GM10248 (cell line): ENCODE measurements around the gene TDRD1.
"Not testable (repeated sequence)": the region's sequence is repeated elsewhere in the genome, so short reads cannot be mapped to it uniquely, and the experiment has no call there.

ENCODE experiments used
- CTCF ChIA-PET: fragments of 300-600 bp; sonication (Branson Sonifier 250); formaldehyde crosslinking; extraction: SDS; loops from one replicate; lab custom pipeline; 2021; ENCODE audit warnings: antibody characterized with exemption; lab: Yijun Ruan, JAX
- POLR2A ChIA-PET: fragments of 350-650 bp; sonication (Branson Sonifier 250); formaldehyde crosslinking; extraction: SDS; loops from one replicate; lab custom pipeline; 2020; ENCODE audit warnings: antibody characterized with exemption; lab: Yijun Ruan, JAX
- DNase-seq: peaks from one replicate; pipeline ENCODE4 v3.0.0; 2012; ENCODE audit errors: extremely low spot score
- CTCF ChIP-seq: IDR thresholded peaks from 2 replicates; pipeline ENCODE4 v1.5.1; 2012; ENCODE audit warnings: mild to moderate bottlenecking, low read depth; ENCODE audit errors: extremely low read depth, missing control alignments, control extremely low read depth

TDRD1 gene

GRCh38 chr10:114143160-114143559 lies 36.0 kb upstream of the TDRD1 start:
- ChIA-PET POLR2A (no interaction called here), CTCF (interaction anchor here (0.9 to 2.6 kb wide), 3 partner anchors 9 to 344 kb away, joined by 3 to 5 read pairs (median 5); no protein-coding TSS in a partner anchor)
- no peak for DNase-seq
- no peak for TF ChIP-seq CTCF

DNA sequence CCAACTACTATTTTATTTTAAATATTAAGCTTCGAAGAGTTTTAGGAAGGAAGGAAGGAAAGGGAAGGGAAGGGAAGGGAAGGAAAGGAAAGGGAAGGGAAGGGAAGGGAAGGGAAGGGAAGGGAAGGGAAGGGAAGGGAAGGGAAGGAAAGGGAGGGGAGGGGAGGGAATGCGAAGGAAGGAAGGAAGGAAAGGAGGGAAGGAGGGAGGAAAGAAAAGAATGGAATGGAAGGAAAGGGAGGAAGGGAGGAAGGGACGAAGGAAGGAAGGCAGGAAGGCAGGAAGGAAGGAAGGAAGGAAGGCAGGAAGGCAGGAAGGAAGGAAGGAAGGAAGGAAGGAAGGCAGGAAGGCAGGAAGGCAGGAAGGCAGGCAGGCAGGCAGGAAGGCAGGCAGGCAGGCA lies 29.7 kb upstream of the TDRD1 start:
- POLR2A ChIA-PET, DNase-seq: not testable (repeated sequence)
- CTCF ChIA-PET = interaction anchor here (1.2 to 1.6 kb wide), 2 partner anchors 9 to 351 kb away, joined by 4 to 5 read pairs; no protein-coding TSS in a partner anchor

DNA sequence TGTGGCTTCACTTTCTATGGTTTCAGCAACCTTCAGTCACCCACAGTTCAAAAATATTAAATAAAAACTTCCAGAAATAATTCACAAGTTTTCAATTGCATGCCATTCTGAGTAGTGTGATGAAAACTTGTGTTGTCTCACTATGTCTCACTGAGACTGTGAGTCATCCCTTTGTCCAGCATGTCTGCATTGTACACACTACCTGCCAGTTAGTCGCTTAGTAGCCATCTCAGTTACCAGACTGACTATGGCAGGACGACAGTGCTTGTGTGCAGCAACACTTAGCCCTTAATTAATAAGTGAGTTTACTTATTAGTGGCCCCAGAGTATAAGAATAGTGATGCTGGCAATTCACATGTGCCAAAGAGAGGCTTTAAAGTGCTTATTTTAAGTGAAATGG lies 27.7 kb upstream of the TDRD1 start:
- POLR2A ChIA-PET = no interaction called here
- no peak for TF ChIP-seq CTCF
- CTCF ChIA-PET = no interaction called here
- DNase-seq = no peak

- POLR2A ChIA-PET = no interaction called here
- CTCF ChIA-PET = no interaction called here
- no peak for TF ChIP-seq CTCF
- DNase-seq = no peak
Measured at GRCh38 chr10:114151892-114152291, 27.3 kb upstream of the TDRD1 start.

DNA sequence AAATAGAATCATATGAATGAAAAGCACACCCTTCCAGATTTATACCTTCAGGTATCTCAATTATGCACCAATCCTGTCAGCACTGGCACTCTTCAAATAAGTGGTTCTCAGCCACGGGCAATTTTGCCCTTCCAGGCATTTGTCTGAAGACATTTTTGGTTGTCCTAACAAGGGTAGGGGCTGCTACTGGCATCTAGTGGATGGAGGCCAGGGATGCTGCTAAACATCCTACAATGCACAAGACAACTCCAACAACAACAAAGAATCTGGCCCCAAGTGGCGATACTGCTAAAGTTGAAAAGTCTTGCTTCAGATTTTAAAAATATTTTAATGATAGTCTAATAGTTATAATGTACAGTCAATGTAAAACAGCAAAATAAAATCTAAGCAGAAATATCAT lies 21.2 kb upstream of the TDRD1 start:
- ChIA-PET CTCF (interaction anchor here (1.0 to 1.3 kb wide), 2 partner anchors 8 to 11 kb away, joined by 3 to 5 read pairs; no protein-coding TSS in a partner anchor), POLR2A (interaction anchor here (0.7 kb wide), 1 partner anchor 1091 kb away, joined by 6 read pairs; no protein-coding TSS in a partner anchor)
- TF ChIP-seq CTCF = no peak
- DNase-seq = no peak

- CTCF ChIA-PET = interaction anchor here (0.9 to 1.2 kb wide), 2 partner anchors 16 to 21 kb away, joined by 3 to 4 read pairs; no protein-coding TSS in a partner anchor
- no peak for DNase-seq
- TF ChIP-seq CTCF = no peak
- POLR2A ChIA-PET = no interaction called here
Measured at GRCh38 chr10:114163062-114163461, 16.1 kb upstream of the TDRD1 start.

GRCh38 chr10:114166043-114166442 lies 13.1 kb upstream of the TDRD1 start:
- ChIA-PET POLR2A (interaction anchor here (0.7 kb wide), 1 partner anchor 373 kb away, joined by 3 read pairs; no protein-coding TSS in a partner anchor), CTCF (no interaction called here)
- no peak for TF ChIP-seq CTCF
- DNase-seq = no peak
